Mucosa of gallbladder (tissue), 1 donor: ENCODE data around the gene DXO. TPM values are rescaled to one million over a fixed set of nuclear protein-coding genes. Genes with fewer than 3 reads are reported as not detected.

Experiments used
- DNase-seq: peaks from one replicate; pipeline ENCODE4 v3.0.0-alpha.2; 2020; ENCODE audit warnings: low spot score
- total RNA-seq: library from RNA; stranded (reverse); gene quantifications from one replicate; pipeline ENCODE4 v1.2.1, GENCODE V29; 2021
- donor health status: DM: no; HTN: no; CAD: no.

Gene DXO
- total RNA-seq, 1 donor from 2014 or later, result 27.6 TPM

DNA sequence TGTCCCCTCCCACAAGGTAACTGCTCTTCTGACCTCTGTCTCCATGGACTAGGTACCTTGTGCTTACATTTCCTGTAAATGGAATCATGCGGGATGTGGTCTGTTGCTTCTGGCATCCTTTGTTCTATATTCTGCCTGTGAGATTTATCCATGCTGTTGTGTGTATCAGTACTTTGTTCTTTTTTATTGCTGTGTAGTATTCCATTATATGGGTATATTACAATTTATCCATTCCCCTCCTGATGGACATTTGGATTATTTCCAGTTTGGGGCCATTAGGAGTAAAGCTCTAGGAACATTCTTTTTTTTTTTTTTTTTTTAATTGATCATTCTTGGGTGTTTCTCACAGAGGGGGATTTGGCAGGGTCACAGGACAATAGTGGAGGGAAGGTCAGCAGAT, 41.0 kb downstream of the DXO start:
- no peak for DNase-seq

DNA sequence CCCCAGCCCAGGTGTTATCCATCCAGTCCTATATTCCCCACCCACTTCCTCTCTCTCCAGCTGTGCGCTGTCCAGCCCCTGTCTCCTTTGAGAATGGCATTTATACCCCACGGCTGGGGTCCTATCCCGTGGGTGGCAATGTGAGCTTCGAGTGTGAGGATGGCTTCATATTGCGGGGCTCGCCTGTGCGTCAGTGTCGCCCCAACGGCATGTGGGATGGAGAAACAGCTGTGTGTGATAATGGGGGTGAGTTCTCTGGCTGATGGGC, 43.3 kb downstream of the DXO start:
- DNase-seq, result no peak

DNA sequence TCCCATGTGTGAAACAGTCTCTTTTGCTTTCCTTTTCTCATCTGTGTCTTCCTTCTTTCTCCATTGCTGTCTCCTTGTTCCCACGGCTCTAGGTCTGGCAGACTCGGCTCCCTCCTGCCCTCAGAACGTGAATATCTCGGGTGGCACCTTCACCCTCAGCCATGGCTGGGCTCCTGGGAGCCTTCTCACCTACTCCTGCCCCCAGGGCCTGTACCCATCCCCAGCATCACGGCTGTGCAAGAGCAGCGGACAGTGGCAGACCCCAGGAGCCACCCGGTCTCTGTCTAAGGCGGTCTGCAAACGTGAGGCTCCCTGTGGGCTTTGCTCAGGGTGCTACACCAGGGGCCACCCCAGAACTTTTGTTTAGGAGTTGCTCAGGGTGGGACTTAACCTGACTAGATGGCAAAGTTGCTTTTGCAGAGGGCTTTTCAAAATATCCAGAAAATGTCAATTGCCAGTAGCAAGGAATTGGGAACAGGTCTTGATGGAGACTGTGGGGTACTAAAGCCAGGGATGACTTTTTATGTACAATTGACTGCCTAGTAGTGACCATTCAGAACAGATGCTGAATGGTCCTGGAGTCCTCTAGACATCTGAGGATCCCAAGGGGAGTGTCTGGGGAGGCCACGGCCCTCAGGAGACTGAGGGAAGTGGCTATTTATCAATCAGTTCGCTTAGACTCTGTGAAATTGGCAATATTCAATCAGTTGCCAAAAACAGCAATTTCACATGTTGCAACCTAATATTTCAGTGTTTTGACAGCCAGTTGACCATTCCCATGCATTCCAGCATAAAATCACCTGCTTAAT, 43.9 kb downstream of the DXO start:
- no peak for DNase-seq

DNA sequence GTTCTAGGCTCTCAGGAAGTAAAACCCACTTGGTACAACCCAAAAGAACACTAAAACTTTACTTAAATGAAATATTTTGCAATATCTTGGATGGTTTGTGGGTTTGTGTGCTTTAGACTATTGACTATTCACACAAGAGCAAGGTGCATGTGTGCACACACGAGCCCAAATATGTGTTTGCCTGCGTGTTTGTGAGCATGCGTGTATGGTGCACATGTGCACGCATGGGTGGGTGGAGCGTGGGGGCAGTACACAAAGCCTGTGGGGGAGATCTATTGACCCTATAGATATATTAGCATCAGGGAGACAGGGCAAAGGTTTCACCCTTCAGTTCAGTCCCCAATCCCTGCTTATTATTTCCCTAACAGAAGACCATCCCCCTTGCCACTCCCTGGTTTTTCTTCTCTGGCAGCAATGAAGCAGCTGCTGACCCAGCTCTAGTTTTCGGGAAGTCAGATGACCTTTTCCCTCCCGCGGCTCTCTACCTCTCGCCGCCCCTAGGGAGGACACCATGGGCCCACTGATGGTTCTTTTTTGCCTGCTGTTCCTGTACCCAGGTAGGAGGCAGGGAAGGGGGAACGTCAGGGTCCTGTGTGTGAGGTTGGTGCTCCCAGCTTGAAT, 44.6 kb downstream of the DXO start, which contains the start of gene C2:
C2 (plus strand) TSS at position 476 of the 621 bp plus-strand sequence; CDS start at position 512, 36 bp downstream.
- no peak for DNase-seq

DNA sequence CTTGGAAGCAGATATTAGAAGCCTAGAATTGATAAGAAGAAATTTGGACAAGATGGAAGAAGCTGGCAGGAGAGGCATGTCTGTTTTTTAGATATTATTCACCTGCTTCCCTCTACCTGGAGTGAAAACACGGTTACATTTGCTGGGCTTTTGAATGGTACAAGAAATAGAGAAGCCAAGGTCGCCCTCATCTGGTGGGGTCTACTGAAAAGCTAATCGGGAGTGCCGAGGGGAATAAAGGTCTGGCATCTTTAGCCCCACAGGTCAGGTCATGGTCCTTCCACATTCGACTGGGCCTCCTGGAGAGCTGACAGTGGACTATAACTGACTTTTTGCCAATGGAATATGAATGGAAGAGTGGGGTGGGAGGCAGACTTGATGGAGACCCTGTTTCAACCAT, 49.0 kb downstream of the DXO start:
- DNase-seq, result no peak

DNA sequence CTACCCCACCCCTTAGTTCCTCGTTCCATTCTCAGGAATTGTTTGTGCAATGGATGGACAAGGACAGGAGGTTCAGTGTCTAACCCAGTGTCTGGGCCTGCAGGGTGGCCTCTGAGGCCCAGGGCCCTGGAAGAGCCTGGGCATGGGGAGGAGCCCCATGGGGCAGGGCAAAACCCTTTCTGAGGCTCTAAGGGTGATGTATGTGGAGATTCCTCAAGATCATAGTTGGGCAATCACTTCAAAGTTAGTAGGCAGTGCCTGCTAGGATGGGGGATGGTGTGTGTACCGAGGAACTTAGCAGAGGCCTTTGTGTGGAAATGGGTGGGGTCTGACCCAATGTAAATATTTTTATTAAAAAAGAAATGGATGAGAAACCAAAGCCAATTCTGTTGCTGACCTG, 51.1 kb downstream of the DXO start:
- no peak for DNase-seq

Other genes starting within 250 kb of the DXO start
- gene MPIG6B, start 248.8 kb downstream of the DXO start, total RNA-seq, result 0.37 TPM
- 130 TPM for gene DDAH2, start 242.8 kb downstream of the DXO start, total RNA-seq
- gene CLIC1, start 235.6 kb downstream of the DXO start, total RNA-seq, result 394 TPM
- 19.7 TPM for gene MSH5, start 232.1 kb downstream of the DXO start, total RNA-seq
- gene SAPCD1, start 209.5 kb downstream of the DXO start, total RNA-seq, result 2.7 TPM
- 18.5 TPM for gene VWA7, start 194.8 kb downstream of the DXO start, total RNA-seq
- 49.7 TPM for gene VARS1, start 176.4 kb downstream of the DXO start, total RNA-seq
- gene LSM2, start 165.2 kb downstream of the DXO start, total RNA-seq, result 32.5 TPM
- 2.8 TPM for gene HSPA1L, start 156.9 kb downstream of the DXO start, total RNA-seq
- gene HSPA1A, start 156.6 kb downstream of the DXO start, total RNA-seq, result 347 TPM
- 277 TPM for gene HSPA1B, start 144.4 kb downstream of the DXO start, total RNA-seq
- gene NEU1, start 109.3 kb downstream of the DXO start, total RNA-seq, result 91.2 TPM
- gene SLC44A4, start 93.1 kb downstream of the DXO start, total RNA-seq, result 457 TPM
- 63.4 TPM for gene EHMT2, start 74.4 kb downstream of the DXO start, total RNA-seq
- gene ZBTB12, start 70.1 kb downstream of the DXO start, total RNA-seq, result 11.8 TPM
- 14.8 TPM for gene C2, start 44.4 kb downstream of the DXO start, total RNA-seq
- 476 TPM for gene CFB, start 26.0 kb downstream of the DXO start, total RNA-seq
- 52.1 TPM for gene NELFE, start 13.2 kb downstream of the DXO start, total RNA-seq
- 81.3 TPM for gene SKIC2, start 13.0 kb downstream of the DXO start, total RNA-seq
- 179 TPM for gene C4A, start 9.9 kb upstream of the DXO start, total RNA-seq
- gene C4B, start 42.7 kb upstream of the DXO start, total RNA-seq, result 155 TPM
- gene CYP21A2, start 66.3 kb upstream of the DXO start, total RNA-seq, result 1.3 TPM
- 30.1 TPM for gene TNXB, start 137.2 kb upstream of the DXO start, total RNA-seq
- 119 TPM for gene ATF6B, start 156.1 kb upstream of the DXO start, total RNA-seq
- 5.0 TPM for gene FKBPL, start 158.2 kb upstream of the DXO start, total RNA-seq
- 3.7 TPM for gene PRRT1, start 179.8 kb upstream of the DXO start, total RNA-seq
- 17.4 TPM for gene PPT2, start 182.0 kb upstream of the DXO start, total RNA-seq
- 13.6 TPM for gene EGFL8, start 192.5 kb upstream of the DXO start, total RNA-seq
- gene AGPAT1, start 203.9 kb upstream of the DXO start, total RNA-seq, result 88.4 TPM
- gene RNF5, start 206.3 kb upstream of the DXO start, total RNA-seq, result 93.1 TPM
- 11.8 TPM for gene AGER, start 212.1 kb upstream of the DXO start, total RNA-seq
- gene PBX2, start 218.1 kb upstream of the DXO start, total RNA-seq, result 95.0 TPM
- 19.6 TPM for gene GPSM3, start 220.5 kb upstream of the DXO start, total RNA-seq